ENCODE measurements around the gene PTGER2. TPM values are rescaled to one million over a fixed set of nuclear protein-coding genes. Genes with fewer than 3 reads are reported as not detected.

Gene PTGER2
- total RNA-seq, 1 donor from 2014 or later = 1.1 TPM

DNA sequence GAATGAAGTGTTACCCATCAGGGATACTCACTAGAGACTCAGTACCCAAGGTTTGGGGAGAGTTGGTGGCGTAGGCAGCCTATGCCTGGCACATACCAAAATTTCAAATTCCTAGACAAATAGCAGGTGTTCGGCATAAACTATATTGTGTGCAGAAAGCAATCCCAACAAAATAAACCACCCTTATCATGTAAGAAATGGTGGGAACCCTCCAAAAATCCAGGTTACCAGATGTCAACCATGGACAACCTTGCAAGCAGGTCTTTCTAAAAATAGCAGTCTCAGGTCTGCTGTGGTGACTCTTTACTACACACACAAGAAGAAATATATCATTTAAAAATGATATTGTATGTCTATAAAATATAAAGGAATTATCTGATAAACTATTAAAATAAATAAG, 17.7 kb upstream of the PTGER2 start:
- Mint-ChIP-seq H3K4me3 (ENCODE audit: low read depth) (no peak overlapping the region), H3K9me3 (ENCODE audit: low read depth) (no peaks in the 10 kb centered on the region), H3K4me1 (ENCODE audit: low read depth) (no peaks in the 10 kb centered on the region), H3K36me3 (ENCODE audit: insufficient read depth) (no peaks in the 10 kb centered on the region), H3K27ac (no peak overlapping the region), H3K27me3 (no peaks in the 10 kb centered on the region)
- no peak for DNase-seq (ENCODE audit: low spot score, unreplicated experiment)
- TF ChIP-seq, protein P1, sequence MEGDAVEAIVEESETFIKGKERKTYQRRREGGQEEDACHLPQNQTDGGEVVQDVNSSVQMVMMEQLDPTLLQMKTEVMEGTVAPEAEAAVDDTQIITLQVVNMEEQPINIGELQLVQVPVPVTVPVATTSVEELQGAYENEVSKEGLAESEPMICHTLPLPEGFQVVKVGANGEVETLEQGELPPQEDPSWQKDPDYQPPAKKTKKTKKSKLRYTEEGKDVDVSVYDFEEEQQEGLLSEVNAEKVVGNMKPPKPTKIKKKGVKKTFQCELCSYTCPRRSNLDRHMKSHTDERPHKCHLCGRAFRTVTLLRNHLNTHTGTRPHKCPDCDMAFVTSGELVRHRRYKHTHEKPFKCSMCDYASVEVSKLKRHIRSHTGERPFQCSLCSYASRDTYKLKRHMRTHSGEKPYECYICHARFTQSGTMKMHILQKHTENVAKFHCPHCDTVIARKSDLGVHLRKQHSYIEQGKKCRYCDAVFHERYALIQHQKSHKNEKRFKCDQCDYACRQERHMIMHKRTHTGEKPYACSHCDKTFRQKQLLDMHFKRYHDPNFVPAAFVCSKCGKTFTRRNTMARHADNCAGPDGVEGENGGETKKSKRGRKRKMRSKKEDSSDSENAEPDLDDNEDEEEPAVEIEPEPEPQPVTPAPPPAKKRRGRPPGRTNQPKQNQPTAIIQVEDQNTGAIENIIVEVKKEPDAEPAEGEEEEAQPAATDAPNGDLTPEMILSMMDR (IDR thresholded peaks at IDR 0.05; ENCODE audit: unreplicated experiment) = no peak

- H3K9me3 Mint-ChIP-seq (ENCODE audit: low read depth) = no peaks in the 10 kb centered on the region
- H3K36me3 Mint-ChIP-seq (ENCODE audit: insufficient read depth) = no peaks in the 10 kb centered on the region
- peaks cover 4% of the 10 kb centered on the region for H3K27me3 Mint-ChIP-seq
- DNase-seq (ENCODE audit: low spot score, unreplicated experiment) = no peak
- no peak overlapping the region for H3K4me3 Mint-ChIP-seq (ENCODE audit: low read depth)
- no peak overlapping the region for H3K27ac Mint-ChIP-seq
- no peaks in the 10 kb centered on the region for H3K4me1 Mint-ChIP-seq (ENCODE audit: low read depth)
- TF ChIP-seq, protein P1 (IDR thresholded peaks at IDR 0.05; ENCODE audit: unreplicated experiment) = no peak
Observed at GRCh38 chr14:52298795-52299194, 15.3 kb upstream of the PTGER2 start.

DNA sequence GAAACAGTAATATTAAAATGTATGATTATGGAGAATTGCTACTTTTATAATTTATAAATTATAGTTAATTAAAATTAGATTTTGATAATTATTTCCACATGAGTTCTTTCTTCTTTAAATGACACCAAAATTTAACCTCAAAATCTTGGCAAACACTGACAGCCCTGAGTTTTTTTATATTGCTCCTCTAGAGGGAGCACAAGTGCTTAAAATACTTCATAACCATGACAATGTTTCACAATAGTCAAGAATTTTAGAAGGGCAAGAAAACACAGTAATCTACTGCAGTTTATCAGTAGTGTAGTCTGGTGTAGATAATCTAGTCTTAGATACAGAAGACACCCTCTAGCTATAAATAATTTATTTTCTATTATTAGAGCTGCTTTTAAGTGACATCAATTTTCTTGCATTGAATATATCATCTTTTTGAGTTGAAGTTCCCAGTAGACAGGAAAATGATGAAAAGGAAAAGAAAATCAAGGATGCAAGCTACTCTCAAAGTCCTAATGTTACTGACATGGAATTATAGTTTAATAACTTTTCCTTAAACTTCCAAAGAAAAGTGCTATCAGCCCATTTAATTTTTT, 14.3 kb upstream of the PTGER2 start:
- TF ChIP-seq, protein P1 (IDR thresholded peaks at IDR 0.05; ENCODE audit: unreplicated experiment) = peak; percentile 73
- H3K27me3 Mint-ChIP-seq = peaks cover 7% of the 10 kb centered on the region
- H3K27ac Mint-ChIP-seq = no peak overlapping the region
- no peaks in the 10 kb centered on the region for H3K4me1 Mint-ChIP-seq (ENCODE audit: low read depth)
- H3K4me3 Mint-ChIP-seq (ENCODE audit: low read depth) = no peak overlapping the region
- H3K36me3 Mint-ChIP-seq (ENCODE audit: insufficient read depth) = no peaks in the 10 kb centered on the region
- no peak for DNase-seq (ENCODE audit: low spot score, unreplicated experiment)
- no peaks in the 10 kb centered on the region for H3K9me3 Mint-ChIP-seq (ENCODE audit: low read depth)

DNA sequence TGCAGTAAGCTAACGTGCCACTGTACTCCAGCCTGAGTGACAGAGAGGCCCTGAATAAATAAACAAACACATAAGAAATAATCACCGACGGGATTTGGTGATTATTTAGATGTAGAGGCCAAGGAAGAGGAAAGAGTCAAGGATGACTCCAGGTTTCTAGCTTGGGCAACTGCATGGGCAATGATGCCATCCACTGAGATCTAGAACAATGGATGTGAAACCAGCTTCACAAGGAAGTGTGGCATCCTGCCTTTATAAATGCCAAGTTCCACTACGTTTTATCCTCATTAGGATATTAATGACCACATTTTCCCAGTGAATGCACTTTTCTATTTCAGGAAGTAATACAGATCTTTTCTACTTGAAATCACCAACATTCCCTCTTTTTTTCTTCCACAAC, 10.9 kb upstream of the PTGER2 start:
- H3K36me3 Mint-ChIP-seq (ENCODE audit: insufficient read depth) = no peaks in the 10 kb centered on the region
- H3K4me3 Mint-ChIP-seq (ENCODE audit: low read depth) = no peak overlapping the region
- peaks cover 7% of the 10 kb centered on the region for H3K27me3 Mint-ChIP-seq
- no peaks in the 10 kb centered on the region for H3K9me3 Mint-ChIP-seq (ENCODE audit: low read depth)
- TF ChIP-seq, protein P1 (IDR thresholded peaks at IDR 0.05; ENCODE audit: unreplicated experiment) = no peak
- no peak for DNase-seq (ENCODE audit: low spot score, unreplicated experiment)
- no peak overlapping the region for H3K27ac Mint-ChIP-seq
- peaks cover 6% of the 10 kb centered on the region for H3K4me1 Mint-ChIP-seq (ENCODE audit: low read depth)

GRCh38 chr14:52304248-52304904, 9.7 kb upstream of the PTGER2 start:
- Mint-ChIP-seq H3K9me3 (ENCODE audit: low read depth) (no peaks in the 10 kb centered on the region), H3K36me3 (ENCODE audit: insufficient read depth) (no peaks in the 10 kb centered on the region), H3K27ac (peak overlapping the region; percentile 34), H3K4me1 (ENCODE audit: low read depth) (peaks cover 6% of the 10 kb centered on the region), H3K27me3 (peaks cover 7% of the 10 kb centered on the region), H3K4me3 (ENCODE audit: low read depth) (no peak overlapping the region)
- TF ChIP-seq, protein P1 (IDR thresholded peaks at IDR 0.05; ENCODE audit: unreplicated experiment) = no peak
- DNase-seq (ENCODE audit: low spot score, unreplicated experiment) = no peak
